HS-5 (cell line): ENCODE data around the gene PIH1D1.

ENCODE experiments used
- DNase-seq: peaks from one replicate; pipeline ENCODE4 v3.0.0-alpha.2; 2012; ENCODE audit warnings: low read depth

The PIH1D1 gene

DNA sequence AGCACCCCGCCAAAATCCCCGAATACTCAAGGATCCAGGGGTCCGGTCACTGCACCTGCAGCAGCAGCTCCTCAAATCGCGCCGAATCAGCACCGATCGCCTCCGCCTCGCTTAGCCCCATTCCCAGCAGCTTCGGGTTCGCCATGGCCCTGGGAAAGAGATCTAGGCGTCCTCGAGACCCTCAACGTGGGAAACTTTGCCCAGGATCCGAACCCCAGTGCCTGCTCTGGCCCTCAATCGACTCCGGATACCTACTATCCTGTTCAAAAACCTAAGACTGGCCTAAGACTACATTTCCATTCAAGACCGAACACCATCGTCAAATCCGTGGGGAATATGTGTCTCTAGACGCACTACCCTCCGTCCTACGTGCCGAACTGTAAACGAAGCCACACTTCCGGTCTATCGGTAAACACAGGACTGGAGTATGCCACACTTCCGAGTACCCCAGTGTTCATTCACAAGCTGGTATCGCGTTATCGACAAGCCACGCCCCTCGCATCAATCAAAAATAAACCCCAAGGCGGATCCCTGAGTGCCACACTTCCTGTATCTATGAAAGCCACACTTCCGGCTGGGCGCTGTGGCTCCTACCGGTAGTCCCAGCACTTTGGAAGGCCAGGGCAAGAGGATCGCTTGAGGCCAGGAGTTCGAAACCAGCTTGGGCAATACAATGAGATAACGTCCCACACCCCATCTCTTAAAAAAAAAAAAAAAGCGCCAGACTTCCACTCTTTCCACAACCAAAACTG is at the start of gene PIH1D1:
TSS of gene PIH1D1 (minus strand) at position 385 of the 752 bp plus-strand sequence. CDS start at position 145, 240 bp downstream.
- peak; percentile 98 for DNase-seq

- DNase-seq: no peak
These were observed 47.5 kb upstream of the PIH1D1 start for GRCh38 chr19:49499030-49499670.

- DNase-seq: no peak
These were observed 46.9 kb upstream of the PIH1D1 start for GRCh38 chr19:49498475-49498874.

- no peak for DNase-seq
These were observed 46.1 kb upstream of the PIH1D1 start for GRCh38 chr19:49497789-49498103.

DNA sequence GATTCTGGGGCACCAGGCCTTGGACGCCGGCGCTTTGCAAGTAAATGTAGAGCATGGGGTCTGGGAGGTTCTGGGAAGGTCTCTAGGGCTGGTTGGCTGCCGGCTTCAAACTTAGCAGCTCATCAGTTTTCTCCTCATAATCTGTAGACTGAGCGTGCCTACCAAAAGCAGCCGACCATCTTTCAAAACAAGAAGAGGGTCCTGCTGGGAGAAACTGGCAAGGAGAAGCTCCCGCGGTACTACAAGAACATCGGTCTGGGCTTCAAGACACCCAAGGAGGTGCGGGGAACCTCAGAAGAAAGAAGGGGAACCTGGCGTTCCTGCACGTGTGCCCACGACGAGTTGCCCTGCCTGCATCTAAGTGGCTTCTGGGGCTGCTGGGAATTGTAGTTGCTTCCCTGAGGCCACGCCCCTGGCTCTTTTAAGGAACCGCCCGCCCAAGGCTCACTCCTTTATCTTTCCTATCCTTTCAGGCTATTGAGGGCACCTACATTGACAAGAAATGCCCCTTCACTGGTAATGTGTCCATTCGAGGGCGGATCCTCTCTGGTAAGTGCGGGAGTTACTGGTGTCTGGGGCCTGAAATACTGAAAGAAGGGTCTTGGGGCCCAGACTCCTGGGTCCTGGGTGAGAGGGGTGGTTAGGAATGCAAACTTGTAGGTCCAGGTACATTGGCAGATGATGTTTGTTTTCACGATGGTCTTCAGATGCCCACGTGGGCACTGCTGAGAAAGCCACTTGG is 45.6 kb upstream of the PIH1D1 start:
- no peak for DNase-seq

DNA sequence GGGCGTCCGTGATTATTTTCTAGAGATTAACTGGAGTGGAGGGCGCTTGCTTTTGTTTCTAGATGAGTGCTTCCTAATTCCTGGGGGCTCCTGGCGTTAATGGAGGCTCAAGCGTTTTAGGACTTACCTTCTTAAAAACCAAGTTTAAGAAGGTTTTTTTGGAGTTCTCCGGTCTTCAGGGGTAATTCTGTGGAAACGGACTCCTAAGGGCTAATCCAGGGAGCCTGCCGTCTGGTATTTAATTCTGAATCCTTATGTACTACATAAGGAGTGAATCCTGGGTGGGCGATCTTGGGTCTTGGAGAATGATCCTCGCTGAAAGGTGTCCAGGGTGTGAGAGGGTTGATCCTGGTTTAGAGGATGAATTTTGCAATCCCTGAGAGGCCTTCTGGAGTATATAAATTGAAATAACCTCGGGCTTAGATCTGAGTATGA is 45.0 kb upstream of the PIH1D1 start:
- DNase-seq: no peak

GRCh38 chr19:49492573-49493405 is 41.2 kb upstream of the PIH1D1 start:
- no peak for DNase-seq

- no peak for DNase-seq
These were observed 40.4 kb upstream of the PIH1D1 start for GRCh38 chr19:49491804-49492572.

DNA sequence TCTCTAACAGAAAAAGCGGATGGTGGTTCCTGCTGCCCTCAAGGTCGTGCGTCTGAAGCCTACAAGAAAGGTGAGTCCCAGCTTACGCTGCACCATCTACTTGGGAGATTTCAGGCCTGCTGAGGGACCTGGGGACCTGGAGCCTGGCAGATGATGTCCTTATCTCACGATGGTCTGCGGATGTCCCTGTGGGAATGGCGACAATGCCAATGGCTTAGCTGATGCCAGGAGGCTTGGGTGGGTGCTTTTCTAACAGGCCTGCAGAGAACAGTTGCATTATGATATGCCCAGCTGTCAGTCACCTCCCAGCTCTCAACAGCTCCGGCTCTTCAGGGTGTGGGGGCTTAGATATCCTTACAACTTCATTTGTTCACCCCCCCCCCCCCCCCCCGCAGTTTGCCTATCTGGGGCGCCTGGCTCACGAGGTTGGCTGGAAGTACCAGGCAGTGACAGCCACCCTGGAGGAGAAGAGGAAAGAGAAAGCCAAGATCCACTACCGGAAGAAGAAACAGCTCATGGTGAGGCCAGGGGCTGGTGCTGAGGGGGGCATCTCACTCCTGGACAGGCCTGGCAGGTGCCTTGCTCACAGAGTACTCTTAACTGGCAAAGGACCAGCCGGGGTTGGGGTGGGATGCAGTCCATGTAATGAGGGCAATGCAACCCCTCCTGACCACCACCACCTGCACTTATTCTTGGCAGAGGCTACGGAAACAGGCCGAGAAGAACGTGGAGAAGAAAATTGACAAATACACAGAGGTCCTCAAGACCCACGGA is 39.6 kb upstream of the PIH1D1 start:
- no peak for DNase-seq

- DNase-seq: no peak
These were observed 38.8 kb upstream of the PIH1D1 start for GRCh38 chr19:49490287-49491029.

DNA sequence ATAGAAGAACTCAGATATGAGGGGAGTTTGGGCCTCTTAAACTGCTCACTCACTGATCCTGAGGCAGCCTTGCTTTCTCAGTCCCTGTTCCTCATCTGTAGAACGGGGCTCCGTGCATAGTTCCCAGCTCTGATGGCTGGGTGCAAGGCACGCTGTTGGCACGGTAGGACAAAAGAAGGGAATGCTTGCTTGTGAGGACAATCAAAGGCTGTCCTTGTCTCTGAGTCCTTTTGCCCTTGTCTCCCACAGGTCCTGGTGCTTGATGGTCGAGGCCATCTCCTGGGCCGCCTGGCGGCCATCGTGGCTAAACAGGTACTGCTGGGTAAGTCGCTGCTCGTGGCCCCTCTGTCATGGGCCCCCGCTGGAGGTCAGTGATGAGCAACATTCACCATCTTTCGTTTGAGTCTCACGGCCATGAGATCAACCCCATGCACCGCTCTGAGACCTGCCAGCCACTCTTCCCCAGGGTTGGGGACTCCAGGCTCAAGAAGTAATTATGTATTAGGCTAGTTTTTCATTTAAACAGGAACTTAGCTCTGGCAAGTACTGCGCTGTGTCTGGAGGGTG is 38.1 kb upstream of the PIH1D1 start:
- DNase-seq: no peak

- no peak for DNase-seq
These were observed 37.4 kb upstream of the PIH1D1 start for GRCh38 chr19:49488863-49489537.

DNA sequence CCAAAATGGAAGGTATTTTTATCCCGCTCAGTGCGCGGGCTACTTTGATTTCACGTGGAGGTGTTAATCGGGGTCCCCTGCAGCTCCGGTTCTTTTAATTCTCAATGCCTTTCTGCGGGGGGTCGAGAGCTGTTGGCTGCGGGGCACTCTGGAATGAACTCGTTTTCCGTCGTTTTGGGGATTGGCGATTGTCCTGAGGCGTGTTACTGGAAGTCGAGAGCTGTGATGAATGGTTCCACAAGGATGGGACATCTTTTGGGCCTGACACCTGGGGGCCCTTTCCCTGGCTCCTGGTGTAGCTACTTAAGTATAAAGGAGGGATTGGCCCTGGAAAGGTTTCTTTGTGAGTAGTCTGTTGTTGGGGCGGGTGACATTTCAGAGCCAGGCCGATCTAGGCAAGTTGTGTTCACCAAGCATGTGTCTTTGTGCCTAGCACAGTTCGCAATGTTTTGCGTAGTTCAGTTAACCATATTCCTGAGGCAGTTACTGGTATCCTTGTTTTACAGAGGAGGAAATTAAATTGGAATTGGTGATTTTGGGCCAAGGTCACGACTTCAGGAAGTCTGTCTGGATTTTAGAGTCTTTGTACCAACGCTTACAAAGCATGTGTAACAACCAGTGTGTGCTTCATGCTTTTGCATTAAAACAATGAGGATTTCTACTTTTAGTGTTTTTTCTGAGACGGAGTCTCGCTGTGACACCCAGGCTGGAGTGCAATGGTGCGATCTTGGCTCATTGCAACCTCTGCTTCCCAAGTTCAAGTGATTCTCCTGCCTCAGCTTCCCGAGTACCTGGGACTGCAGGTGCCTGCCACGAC is 36.6 kb upstream of the PIH1D1 start:
- DNase-seq: no peak

GRCh38 chr19:49487277-49488045 is 35.8 kb upstream of the PIH1D1 start, which contains the start of gene RPL13A:
Gene RPL13A (plus strand): TSS chr19:49487608. CDS start chr19:49487630, 22 bp downstream.
- peak; percentile 97 for DNase-seq

GRCh38 chr19:49486710-49487276 is 35.2 kb upstream of the PIH1D1 start:
- no peak for DNase-seq

GRCh38 chr19:49486232-49486631 is 34.6 kb upstream of the PIH1D1 start:
- DNase-seq: no peak
